HG03066 (cell line): Measurements from ENCODE around the gene THYN1.
A peak's percentile ranks its signal among the peaks of the same experiment; 100 is the strongest.

ENCODE experiments used
- ATAC-seq: cut with Tn5 transposase; IDR thresholded peaks from one replicate; pipeline ENCODE4 v1.9.1; 2021; ENCODE audit warnings: low read depth; ENCODE audit not compliant: unreplicated experiment

THYN1 gene

DNA sequence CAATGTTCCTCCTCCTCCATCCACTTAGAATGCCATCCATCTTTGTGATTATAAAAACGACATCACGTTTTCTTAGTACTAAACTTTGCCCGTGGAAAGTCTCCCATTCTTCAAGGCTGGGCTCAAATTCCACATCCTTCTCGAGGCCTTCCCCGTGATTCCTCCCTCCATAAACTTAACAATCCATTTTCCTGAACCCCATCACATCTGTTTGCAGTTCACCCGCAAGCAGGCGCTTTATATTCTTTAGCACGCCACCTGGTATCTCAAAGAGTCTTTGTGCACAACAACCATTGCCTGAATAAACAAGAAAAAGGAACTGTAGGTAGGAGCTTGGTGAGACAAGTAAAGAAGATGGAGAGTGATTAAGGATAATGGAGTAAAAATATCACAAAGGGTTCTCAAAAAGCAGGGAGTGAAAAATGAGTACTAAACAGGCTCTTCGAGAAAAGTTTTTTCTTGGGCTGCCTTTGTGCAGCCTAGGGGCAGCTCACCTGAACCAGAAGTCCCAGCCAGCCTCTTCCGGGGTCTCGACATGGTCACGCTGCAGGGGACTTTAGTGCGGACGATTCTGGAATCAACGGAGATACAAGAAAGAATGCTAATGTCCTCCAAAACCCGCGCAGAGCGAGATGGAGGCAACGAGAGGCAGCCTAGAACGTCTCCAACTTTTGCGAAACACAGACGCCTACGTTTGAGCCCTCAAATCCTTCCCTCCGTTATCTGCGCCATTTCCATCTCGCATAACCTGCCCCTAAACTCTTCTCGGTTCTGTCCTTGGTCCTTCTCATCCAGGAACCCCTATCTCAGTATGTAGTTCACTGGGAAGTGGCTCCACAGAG is 585 bp downstream of the THYN1 start:
- ATAC-seq = peak; percentile 29

DNA sequence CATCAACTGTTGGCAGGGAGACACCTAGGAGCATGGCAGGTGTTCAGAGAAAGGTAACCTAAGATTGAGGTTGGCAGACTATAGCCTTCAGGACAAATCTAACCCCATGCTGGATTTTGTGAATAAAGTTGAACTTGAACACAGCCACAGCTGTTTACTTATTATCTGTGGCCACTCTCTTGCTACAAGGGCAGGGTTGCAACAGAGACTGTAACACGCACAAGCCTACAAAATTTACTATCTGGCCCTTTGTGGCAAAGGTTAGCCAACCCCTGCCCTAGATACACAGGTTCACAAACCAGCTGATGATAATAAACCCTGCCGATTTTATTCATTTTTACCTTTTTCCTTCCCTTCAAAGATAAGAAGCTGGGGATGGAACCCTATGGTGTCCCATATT is 2.5 kb downstream of the THYN1 start:
- no peak for ATAC-seq

DNA sequence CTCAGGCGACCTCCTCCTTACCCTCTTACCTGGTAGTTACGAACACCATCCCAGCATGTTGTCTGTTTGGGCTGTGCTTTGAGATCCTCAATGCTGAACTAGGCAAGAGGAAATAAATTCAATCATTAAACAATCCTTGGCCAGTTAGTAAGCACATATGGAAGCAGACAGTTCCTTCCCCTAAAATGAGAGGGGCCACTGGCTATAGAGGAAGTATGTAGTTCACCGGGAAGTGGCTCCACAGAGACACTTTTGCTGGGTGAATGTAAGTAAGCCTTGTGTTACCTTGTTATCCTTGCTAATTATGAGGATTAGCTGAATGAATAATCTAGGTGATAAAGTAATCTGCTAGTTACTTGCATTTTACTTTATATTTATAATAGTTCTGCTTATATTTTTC is 2.9 kb downstream of the THYN1 start:
- no peak for ATAC-seq

DNA sequence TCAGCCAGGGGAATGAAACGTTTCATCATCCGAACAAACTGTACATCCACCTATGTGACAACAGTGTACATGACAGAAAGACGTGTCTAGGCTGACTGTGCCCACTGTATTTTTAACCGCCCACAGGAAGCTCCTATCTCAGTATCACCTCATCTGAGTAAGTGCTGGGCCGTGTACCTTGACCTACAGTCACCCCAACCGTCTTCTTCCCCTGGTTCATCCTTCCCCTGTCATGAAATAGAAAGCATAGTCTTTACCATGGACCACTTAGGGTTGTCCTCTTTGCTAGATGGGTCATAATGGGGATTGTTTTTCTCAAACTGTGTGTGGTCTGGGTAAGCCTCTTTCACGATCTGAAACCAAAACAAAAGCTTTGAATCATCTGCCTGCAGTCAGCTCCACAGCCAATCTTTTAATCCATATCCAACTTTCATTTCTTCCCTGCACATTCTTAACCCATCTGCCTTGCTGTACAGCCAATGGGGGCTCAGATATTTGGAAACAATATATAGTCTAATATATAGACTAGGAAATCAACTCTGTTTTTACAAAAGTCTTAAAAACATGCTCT is 4.2 kb downstream of the THYN1 start:
- ATAC-seq = no peak

DNA sequence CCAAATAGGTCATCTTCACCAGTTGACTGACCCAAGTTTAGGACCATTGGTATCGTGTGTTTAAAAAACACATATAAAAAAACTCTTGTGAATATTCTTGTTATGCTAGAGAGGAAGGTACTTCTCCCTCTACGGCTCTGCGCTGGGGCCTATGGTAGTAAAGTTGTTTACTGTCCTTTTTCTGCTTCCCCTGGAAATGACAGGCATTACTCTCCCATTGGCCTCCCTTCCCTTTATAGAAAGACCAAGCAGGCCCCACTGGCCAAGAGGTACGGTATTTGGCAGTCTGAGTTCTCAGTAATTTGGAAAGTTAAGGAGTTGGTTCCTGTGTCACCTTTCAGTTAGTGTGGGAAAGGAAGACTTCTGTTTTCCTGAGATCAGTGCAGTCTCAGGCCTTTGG is 6.5 kb downstream of the THYN1 start:
- ATAC-seq = no peak

DNA sequence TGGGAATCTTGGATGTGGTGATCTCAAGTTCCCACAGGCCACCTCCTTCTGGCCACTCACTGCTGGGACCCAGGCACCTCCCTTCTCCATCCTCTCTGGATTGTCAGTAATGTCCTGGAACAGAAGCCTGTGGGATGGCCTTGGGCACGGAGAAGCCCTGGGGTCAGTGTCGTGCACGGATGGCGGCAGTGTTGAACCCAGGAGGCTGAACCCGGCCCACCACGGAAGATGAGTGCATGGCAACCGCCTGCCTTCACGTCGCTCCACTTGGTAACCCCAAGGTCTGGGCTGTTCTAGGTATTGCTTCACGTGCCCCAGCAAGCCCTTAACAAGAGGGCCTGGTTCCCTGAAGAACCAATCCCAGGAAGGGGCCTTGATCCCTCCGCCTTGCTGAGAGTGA is 7.1 kb downstream of the THYN1 start:
- ATAC-seq = no peak

DNA sequence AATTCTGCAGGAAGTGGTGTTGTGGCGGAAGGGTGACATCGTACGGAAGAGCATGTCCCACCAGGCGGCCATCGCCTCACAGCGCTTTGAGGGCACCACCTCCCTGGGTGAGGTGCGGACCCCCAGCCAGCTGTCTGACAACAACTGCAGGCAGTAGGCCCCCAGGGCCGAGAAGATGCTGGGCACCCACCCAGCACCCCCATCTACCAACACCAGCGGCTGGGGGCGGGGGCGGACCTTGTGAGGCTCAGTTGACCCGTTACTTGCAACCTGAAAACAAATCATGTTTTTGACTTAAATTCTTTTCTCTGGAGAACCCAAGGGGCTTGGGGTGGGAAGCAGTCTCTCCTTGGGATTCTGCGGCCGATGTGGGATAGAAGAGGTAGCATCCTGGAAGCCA is 7.7 kb downstream of the THYN1 start:
- ATAC-seq = no peak

DNA sequence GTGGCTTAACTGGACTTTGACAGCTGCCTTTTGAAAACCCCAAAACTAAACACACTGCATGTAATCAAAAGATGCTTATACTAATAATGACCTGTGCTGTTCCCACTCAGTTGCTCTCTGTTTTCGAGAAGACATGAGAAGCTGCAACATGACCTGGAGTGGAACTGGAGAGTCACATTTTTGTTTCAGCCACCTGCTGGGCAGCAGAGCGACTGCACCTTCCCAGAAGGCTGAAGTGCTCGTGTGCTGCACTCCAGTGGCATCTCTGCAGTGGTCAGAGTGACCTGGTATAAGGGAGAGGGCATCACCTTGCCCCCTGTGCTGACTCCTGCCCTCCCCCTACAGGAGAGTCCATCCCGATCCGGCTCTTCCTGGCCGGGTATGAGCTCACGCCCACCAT is 8.6 kb downstream of the THYN1 start:
- ATAC-seq = peak; percentile 87

DNA sequence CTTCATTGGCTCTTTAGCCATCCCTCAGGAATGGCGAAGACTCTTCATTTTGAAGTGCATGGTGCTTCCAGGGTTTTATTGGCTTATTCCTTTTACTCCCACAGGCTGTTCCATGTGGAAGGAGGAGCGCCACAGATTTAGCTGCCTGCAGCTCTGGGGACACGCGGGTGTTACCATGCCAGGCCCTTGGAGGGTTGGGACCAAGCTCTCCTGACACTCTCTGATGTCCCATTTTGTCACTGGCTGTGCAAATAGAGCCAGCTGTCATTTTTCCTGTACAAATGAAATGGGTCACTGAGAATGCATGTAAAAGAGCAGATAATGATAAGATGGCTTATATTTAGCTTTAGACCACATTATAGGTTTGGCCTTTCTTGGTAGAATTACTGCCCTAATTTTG is 9.2 kb downstream of the THYN1 start:
- ATAC-seq = no peak

DNA sequence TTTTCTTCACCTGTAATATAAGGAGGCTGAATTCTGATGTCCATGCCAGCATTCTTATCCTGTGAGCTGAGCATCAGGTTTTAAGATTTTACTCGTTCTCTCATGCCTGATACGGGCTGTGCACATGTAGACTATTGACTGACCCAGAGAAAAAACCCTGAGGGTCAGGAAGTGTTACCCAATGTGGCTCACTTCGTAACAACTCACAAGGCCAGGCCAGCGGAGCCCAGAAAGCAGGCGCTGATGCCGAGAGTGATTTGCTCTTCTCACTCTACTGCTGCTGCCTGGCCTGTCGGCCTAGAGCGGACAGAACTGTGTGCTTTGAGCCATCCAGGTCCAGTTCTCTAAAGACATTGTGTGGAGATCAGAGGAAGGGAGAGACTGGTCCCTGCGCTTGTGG is 10.8 kb downstream of the THYN1 start:
- ATAC-seq = no peak

DNA sequence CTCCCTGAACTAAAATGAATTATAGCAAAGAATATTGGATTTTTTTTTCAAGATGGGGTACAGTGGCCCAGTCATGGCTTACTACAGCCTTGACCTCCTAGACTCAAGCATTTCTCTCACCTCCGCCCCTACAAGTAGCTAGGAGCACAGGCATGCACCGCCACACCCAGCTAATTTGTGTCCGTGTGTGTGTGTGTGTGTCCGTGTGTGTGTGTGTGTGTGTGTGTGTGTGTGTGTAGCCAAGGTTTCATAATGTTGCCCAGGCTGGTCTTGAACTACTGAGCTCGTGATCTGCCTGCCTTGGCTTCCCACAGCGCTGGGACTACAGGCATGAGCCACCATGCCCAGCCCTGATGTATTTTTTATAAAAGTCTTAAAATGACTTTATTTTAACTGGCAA is 12.6 kb downstream of the THYN1 start:
- no peak for ATAC-seq

DNA sequence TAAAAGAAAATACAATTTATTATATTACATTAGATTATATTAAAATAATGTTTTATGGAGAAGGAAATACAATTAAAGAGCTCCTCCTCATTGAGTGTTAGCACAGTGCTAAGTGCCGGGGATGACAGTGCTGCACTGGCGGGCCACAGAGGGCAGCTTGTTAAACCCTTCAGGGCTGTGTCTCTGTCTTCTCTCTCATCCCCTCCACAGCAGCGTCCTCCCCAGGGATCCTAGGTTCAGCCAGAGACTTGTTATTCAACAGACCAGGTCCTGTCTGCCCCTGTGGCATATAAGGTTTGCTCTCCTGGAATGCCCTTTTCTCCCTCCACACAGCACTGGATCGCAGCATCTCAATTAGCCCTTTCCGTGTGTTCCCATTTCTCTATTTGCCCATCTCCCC is 14.2 kb downstream of the THYN1 start:
- ATAC-seq = no peak

DNA sequence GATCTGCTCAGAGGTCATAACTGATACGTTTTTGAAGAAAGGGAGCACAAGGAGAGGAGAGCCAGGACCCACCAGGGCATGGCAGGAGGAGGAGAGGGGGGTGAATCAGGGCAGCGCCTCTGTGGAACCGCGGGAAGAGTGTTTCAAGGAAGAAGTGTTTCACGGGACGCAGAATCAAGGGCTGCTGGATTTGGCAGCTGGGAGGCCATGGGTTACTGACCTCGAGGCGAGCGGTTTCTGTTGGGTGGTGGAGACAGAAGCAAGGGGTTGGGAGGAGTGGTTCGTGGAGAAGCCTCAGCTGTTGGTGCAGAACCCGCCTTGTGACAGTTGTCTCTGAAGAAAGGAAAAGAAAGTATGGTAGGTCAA is 15.6 kb downstream of the THYN1 start:
- no peak for ATAC-seq

DNA sequence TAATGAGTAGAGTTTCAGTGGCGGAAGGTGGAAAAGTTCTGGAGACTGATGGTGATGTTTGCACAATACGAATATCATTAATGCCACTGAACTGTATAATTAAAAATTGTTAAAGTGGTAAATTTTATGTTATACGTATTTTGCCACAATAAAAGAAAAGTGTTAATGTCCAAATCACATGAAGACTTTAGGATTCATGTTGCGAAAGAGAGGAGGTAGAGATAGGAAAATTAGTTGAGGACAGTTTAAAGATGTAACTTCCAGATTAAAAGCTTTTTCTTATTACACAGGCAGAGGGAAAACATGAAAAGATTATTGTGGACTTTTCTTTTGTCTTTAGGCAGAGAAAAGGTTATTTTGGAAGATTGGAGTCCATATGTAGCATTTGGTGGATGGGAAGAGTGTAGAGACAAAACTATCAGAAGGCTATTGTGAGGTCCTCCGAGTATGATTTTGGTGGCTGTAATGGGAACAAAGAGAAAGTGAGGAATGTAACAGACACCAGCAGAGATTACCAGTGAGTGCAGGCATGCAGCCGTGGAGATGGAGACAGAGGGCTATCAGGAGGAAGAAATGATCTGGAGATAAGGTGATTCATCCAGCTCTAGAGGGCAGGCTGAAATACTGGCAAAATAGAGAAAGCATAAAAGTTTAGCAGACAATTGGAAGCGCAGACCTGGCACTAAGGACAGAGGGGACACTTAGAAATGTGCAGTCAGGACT is 16.2 kb downstream of the THYN1 start:
- no peak for ATAC-seq

DNA sequence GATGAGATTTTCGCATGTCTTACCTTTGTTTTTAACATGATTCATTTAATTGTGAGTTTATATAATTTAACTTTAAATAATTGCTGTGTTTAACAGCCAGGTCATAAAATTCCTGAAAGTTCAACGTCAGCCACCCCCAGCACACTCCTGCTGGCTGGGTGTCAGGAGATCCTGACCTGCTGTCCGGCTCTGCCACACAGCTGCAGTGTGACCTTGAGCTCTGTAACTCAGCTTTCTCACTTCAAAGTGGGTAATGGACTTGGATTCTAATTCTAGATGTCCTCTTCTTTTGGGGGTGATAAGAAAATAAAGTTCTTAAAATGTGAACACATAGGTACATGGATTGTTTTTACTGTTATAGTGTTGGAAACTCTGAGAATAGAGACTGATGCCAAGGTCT is 17.8 kb downstream of the THYN1 start:
- no peak for ATAC-seq

DNA sequence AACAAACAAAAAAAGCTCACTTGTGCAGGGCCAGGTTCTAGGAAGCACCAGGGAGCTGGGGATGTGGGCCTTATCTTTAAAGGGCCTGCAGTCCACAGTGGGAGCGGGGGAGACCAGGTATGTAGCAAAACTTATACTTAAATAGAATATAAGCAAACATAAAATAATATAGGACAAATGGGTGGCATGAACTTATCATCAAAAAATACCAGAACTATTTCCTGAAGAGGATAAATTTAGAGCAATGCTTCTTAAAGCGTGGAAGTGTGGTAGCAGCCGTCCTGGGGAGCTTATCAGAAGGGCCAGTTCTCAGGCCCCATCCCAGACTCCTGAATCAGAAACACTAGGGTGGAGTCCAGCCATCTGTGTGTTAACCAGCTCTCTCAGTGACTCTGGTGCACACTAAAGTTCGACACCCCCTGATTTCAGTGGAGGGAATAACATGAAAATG is 19.4 kb downstream of the THYN1 start:
- ATAC-seq = no peak

DNA sequence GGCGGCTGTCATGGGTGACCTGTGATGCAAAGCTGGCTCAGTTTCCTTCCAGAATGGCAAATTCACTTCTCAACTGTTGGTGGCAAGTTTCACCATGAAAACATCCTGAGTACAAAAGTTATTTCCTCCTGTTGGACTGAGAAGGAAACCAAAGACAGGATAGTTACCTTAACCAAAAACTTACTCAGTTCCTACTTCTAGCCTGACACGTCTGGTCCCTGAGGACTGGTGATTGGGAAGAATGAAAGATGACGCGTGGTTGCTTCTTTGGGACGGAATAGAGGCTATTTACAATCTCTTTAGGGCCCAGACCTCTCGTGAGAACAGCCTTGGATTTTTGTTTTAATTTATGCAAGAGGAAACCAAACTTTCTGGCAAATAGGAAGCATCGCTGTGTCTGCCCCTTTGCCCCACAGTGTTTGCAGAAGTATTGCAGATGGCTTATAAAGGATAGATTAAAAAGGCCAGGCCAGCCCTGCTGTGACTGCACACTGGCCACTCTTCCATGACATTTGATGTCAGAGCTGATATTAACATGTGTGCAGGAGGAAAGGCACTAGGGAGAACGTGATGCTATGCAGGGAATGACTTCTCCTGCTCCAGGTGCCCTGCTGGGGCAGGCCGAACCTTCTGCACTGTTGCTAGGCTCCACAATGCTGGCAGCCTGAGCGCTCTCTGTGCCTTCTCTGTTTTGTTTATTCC is 21.0 kb downstream of the THYN1 start:
- ATAC-seq = no peak

DNA sequence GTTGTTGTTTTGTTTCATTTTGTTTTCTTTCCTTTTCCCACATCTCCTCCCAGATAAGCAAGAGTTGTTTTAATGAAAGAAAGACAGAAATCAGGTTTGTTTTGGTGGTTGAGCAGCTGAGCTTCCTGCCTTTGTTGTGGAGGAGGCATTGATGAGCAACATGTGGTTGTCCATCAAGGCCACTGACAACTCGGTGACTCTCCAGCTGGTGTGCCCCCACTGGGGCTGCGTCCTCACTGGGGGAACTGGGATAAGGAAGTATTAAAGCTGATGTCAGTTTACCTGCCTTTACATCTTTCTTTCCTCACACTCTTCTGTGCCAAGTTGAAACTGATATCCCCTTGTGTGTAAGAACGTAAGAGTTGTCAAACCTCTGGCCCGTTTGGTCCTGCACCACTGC is 22.8 kb downstream of the THYN1 start:
- no peak for ATAC-seq

DNA sequence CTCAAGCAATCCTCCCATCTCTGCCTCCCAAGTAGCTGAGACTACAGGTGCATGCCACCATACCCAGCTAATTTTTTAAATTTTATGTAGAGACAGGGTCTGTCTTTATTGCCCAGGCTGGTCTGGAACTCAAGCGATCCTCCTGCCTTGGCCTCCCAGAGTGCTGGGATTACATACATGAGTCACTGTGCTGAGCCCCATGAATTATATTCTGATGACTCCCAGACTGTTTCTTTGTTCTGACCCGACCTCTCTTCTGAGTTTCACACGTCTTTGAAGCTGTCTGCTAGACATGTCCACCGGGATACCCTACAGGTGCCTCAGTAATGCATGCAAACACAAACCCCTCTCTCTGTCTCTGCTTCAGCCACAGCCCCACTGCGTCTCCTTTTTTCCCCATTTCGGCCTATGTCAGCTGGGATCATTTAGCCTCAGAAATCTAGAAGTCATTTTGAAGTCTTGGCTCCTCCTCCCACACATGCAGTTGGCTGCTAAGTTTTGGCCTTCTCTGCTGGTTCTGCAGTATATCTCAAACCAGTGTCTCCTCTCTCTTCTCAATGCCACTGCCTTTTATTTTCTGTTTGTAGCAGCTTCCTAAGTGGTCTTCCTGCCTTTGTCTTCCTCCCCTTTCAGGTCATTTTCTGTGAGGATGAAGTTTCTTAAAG is 23.9 kb downstream of the THYN1 start:
- no peak for ATAC-seq

DNA sequence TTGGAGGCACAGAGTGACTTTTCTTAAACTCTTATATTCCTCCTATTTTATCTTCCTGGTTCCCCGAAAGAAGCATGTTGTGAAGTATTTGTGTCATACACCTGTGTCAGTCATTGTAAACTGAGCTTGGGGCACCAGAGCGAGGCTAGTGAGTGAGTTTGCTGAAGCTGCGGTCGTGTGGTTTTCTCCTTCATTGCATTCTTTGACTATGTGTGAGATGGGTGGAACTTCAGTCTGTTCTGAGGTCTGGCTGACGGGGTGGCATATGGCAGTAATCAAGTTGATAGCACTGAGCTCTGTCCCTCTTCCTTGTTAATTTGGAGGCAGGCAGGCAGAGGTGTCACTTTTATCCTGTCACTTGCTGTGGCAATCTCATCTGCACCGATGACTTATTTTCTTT is 24.5 kb downstream of the THYN1 start:
- ATAC-seq = peak; percentile 54
